GM12872 (cell line): Measurements from ENCODE around the gene PPM1F.

Experiments used
- TF ChIP-seq, protein P1 (sequence below): IDR thresholded peaks from 3 replicates; pipeline ENCODE4 v1.5.1; 2011; ENCODE audit warnings: low read depth, mild to moderate bottlenecking, low read length, moderate library complexity; ENCODE audit not compliant: insufficient read depth

PPM1F gene

DNA sequence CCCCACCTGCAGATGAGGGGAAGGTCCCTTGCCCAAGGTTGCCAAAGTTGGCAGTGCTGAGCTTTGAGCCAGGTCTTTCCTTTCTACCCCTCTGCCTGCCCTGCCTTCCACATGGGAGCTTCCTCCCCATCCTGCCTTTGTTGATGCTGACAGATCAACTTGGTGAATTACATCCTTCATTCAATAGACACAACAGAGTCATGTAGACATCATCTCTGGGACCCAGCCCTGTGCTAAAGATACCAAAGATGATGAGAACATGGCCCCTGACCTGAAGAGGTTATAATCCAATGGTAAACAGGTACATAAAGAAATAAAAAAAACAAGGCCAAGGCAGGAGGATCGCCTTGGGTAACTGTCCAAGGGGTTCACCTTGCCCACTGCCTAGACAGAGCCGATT is 42.8 kb downstream of the PPM1F start:
- TF ChIP-seq, protein P1, sequence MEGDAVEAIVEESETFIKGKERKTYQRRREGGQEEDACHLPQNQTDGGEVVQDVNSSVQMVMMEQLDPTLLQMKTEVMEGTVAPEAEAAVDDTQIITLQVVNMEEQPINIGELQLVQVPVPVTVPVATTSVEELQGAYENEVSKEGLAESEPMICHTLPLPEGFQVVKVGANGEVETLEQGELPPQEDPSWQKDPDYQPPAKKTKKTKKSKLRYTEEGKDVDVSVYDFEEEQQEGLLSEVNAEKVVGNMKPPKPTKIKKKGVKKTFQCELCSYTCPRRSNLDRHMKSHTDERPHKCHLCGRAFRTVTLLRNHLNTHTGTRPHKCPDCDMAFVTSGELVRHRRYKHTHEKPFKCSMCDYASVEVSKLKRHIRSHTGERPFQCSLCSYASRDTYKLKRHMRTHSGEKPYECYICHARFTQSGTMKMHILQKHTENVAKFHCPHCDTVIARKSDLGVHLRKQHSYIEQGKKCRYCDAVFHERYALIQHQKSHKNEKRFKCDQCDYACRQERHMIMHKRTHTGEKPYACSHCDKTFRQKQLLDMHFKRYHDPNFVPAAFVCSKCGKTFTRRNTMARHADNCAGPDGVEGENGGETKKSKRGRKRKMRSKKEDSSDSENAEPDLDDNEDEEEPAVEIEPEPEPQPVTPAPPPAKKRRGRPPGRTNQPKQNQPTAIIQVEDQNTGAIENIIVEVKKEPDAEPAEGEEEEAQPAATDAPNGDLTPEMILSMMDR = no peak

DNA sequence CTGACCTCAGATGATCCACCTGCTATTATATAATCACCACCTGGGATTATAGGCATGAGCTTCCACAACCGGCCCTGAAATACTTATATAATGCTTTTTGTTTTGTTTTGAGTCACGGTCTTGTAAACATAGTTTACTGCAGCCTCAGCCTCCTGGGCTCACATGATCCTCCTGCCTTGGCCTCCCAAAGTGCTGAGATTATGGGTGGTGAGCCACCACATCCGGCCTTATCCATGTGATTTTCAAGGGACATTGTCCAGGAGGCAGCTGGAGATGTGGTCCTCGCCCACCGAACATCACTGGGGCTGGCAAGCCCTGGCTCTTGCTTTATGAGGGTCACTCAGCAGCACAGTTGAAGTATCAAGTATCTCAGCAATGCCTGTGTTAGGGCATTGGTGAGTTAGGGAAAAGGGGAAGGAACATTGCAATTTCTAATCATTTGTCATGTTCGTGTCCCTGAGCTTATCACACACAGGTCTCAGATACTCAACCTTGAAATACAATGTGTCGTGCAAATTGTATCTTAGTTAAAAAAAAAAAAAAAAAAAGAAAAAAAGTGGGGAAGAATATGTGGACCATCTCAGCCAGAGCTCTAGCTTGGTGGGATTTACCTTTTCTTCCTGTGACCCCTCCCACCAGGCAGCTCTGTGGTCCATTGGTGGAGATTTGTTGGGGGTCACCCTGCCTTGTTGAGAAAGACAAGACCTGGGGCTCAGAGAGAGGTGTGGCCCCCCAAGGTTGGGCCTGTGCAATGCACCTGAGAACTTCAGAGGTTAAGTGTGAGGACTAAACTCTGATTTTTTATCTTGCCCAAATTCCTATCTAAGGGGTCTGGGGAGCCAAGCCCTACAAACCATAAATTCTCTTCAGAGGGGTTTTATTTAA is 44.8 kb downstream of the PPM1F start:
- TF ChIP-seq, protein P1 = no peak

DNA sequence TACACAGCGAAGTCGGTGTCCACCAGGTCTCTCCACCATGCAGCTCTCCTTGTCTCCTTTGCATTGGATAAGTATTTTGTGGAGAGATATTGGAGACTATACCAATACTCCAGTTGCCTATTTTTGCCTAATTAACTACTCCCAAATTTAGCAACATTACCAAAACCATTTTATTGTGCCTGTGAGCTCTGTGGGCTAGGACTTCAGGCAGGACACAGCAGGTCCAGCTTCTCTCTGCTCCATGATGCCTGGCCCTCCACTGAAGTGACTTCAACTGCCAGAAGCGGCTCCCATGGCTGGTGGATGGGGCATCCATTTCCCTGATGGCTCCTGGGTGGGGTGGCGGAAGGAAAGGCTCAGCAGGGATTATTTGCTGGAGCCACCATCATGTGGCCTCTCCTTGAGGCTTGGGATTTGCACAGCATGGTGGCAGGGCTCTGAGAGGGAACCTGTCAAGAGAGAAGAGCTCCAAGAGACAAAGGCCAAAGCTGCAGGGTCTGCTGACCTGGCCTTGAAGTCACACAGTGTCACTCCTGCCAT is 48.3 kb downstream of the PPM1F start:
- TF ChIP-seq, protein P1 = no peak

DNA sequence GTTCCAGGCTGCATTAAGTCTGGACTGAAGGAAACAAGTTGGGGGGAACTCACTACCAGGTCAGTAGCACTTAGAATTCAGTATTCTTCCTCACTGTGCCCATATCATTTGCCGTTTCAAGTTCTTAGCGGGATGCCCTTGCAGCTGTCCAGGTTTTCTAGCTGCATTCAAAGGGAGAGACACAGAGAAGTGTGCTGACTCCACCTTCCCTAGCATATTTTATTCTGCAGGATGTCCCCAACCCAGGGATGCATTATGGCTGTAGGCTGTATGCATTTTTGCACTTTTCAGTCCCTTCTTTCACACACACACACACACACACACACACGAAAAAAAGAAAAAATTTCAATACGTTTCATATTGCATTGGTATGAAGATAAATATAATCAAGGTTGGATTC is 49.4 kb downstream of the PPM1F start:
- TF ChIP-seq, protein P1 = no peak

DNA sequence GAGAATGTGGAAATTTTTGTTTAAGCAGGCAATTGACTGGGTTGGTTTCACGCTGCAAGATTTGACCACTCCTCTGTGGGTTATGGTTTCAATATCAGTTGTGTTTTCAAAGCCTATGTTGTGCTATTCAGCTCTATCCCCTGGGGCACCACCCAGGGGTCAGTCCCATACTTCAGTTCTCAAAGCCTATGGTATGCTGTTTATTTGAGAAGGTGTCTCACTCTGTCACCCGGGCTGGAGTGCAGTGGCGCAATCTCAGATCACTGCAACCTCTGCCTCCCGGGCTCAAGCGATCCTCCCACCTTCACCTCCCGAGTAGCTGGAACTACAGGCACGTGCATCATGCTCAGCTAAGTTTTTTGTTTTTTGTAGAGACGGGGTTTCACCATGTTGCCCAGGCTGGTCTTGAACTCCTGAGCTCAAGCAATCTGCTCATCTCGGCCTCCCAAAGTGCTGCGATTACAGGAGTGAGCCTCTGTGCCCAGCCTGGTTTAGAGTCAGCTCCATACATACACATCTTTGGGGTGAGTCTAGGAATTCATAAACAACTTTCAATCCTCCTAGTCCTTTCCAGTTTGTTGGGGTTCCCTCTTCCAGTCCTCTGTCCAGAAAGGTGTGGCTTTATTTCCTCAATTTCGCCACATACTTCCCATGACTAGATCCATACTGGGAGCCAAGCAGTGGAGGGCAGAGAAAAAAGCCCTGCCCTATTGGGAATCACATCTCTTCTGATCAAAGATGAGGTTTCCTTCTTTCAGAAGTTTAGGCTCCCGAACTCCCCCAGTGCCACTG is 50.2 kb downstream of the PPM1F start:
- TF ChIP-seq, protein P1 = no peak

DNA sequence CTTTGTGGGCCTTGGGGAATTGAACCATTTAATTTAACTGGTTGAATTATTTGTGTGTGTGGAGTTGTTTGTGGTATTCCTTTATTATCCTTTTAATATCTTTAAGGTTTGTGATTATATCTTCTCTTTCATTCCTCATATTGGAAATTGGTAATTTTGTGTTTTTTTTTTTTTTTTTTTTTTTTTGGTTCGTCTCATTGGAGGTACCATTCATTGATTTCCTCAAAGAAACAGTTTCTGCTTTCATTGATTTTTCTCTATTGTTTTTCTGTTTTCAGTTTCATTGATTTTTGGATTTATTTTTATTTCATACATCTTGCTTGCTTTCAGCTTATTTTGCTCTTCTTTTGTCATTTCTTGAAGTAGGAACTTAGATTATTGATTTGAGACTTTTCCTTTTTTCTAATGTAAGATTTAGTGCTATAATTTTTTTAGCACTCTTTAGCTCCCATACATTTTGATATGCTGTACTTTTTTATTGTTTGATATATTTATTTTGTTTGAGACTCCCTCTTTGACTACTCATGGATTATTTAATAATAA is 54.2 kb downstream of the PPM1F start:
- TF ChIP-seq, protein P1 = no peak

DNA sequence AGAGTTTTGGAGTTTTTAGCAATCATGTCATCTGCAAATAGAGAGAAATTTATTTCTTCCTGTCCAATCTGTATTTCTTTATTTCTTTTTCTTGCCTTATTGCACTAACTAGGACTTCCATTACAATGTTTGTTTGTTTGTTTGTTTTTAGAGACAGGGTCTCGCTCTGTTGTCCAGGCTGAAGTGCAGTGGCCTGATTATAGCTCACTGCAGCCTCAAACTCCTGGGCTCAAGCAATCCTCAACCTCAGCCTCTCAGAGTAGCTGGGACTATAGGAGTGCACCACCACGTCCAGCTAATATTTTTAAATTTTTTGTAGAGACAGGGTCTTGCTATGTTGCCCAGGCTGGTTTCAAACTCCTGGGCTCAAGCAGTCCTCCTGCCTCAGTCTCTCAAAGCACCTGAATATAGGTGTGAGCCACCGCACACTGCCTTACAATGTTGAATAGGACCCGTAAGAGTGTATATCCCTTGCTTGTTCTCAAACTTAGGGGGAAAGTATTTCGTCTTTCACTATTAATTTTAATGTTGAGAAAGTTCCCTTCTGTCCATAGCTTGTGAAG is 55.6 kb downstream of the PPM1F start:
- TF ChIP-seq, protein P1 = no peak
